ENCODE data around the gene MROH8. TPM values are rescaled to one million over a fixed set of nuclear protein-coding genes. Genes with fewer than 3 reads are reported as not detected.

MROH8 gene
- total and polyA plus RNA-seq, 2 donors from 2014 or later: 2.4 to 4.4 TPM

GRCh38 chr20:37200376-37200775 is 21.0 kb upstream of the MROH8 start:
- TF ChIP-seq, protein P1, sequence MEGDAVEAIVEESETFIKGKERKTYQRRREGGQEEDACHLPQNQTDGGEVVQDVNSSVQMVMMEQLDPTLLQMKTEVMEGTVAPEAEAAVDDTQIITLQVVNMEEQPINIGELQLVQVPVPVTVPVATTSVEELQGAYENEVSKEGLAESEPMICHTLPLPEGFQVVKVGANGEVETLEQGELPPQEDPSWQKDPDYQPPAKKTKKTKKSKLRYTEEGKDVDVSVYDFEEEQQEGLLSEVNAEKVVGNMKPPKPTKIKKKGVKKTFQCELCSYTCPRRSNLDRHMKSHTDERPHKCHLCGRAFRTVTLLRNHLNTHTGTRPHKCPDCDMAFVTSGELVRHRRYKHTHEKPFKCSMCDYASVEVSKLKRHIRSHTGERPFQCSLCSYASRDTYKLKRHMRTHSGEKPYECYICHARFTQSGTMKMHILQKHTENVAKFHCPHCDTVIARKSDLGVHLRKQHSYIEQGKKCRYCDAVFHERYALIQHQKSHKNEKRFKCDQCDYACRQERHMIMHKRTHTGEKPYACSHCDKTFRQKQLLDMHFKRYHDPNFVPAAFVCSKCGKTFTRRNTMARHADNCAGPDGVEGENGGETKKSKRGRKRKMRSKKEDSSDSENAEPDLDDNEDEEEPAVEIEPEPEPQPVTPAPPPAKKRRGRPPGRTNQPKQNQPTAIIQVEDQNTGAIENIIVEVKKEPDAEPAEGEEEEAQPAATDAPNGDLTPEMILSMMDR (IDR thresholded peaks at IDR 0.05; ENCODE audit: borderline replicate concordance, extremely low read depth, insufficient read depth): no peak
- DNase-seq: no peak
- H3K4me3 ChIP-seq (ENCODE audit: low read length in 3 of 3): no peak overlapping the region
- FAIRE-seq: no peak
- no peaks in the 10 kb centered on the region for H3K4me1 ChIP-seq (ENCODE audit: control insufficient read depth in 2 of 3, insufficient read depth in 2 of 3, low read depth in 1 of 3, low read length in 3 of 3)
- H3K27me3 ChIP-seq (ENCODE audit: control insufficient read depth, insufficient read depth, low read length): no peaks in the 10 kb centered on the region
- H3K36me3 ChIP-seq (ENCODE audit: control insufficient read depth in 2 of 3, insufficient read depth in 3 of 3, low read length in 3 of 3): peaks cover 10 to 52% (median 31%) of the 10 kb centered on the region in 3 donors
- intact Hi-C loops (cut with DNase I): no loop called here
- H3K9ac ChIP-seq (ENCODE audit: low read length in 3 of 3): no peak overlapping the region
- H3K9me3 ChIP-seq (ENCODE audit: control insufficient read depth in 2 of 3, insufficient read depth in 1 of 3, low read length in 3 of 3): no peaks in the 10 kb centered on the region
- no peak overlapping the region for H3K27ac ChIP-seq (ENCODE audit: low read depth in 2 of 2, low read length in 2 of 2)

DNA sequence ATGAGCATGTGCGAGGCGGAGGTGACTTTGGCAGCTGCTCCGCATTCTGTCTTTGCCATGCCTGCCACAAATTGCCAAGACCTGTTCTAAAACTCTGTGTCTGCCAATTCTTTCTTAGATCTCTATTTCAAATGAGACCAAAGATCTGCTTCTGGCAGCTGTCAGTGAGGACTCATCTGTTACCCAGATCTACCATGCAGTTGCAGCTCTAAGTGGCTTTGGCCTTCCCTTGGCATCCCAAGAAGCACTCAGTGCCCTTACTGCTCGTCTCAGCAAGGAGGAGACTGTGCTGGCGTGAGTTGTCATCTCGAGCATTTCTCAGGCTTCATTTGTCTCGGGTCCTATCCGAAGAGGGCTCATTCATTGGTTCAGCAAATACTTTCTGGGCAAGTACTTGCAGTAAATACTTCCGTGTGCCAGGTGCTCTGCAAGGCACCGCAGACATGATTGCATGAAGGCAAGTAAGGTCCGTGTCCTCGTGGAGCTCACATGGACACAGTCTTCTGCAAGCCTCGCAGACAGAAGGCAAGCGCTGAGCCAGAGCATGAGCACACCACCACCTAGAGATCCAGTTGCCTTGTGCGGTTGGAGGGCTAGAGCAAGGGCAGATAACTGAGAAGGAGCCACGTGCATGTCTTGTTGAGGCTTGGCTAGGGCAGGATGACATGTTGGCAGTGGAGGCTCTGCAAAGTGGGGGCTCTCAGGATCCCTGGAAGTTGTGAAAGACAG is 19.7 kb upstream of the MROH8 start:
- H3K9me3 ChIP-seq (ENCODE audit: control insufficient read depth in 2 of 3, insufficient read depth in 1 of 3, low read length in 3 of 3): no peaks in the 10 kb centered on the region
- no peak overlapping the region for H3K27ac ChIP-seq (ENCODE audit: low read depth in 2 of 2, low read length in 2 of 2)
- FAIRE-seq (no peak), DNase-seq (no peak)
- H3K4me3 ChIP-seq (ENCODE audit: low read length in 3 of 3): no peak overlapping the region
- H3K4me1 ChIP-seq (ENCODE audit: control insufficient read depth in 2 of 3, insufficient read depth in 2 of 3, low read depth in 1 of 3, low read length in 3 of 3): no peaks in the 10 kb centered on the region
- H3K27me3 ChIP-seq (ENCODE audit: control insufficient read depth, insufficient read depth, low read length): no peaks in the 10 kb centered on the region
- intact Hi-C loops (cut with DNase I): no loop called here
- TF ChIP-seq, protein P1 (IDR thresholded peaks at IDR 0.05; ENCODE audit: borderline replicate concordance, extremely low read depth, insufficient read depth): no peak
- H3K36me3 ChIP-seq (ENCODE audit: control insufficient read depth in 2 of 3, insufficient read depth in 3 of 3, low read length in 3 of 3): peaks cover 6 to 39% (median 21%) of the 10 kb centered on the region in 3 donors
- no peak overlapping the region for H3K9ac ChIP-seq (ENCODE audit: low read length in 3 of 3)

- DNase-seq (no peak), FAIRE-seq (no peak)
- Histone ChIP-seq H3K4me3 (ENCODE audit: low read length in 3 of 3) (no peak overlapping the region), H3K9me3 (ENCODE audit: control insufficient read depth in 2 of 3, insufficient read depth in 1 of 3, low read length in 3 of 3) (no peaks in the 10 kb centered on the region), H3K27ac (ENCODE audit: low read depth in 2 of 2, low read length in 2 of 2) (no peak overlapping the region), H3K27me3 (ENCODE audit: control insufficient read depth, insufficient read depth, low read length) (no peaks in the 10 kb centered on the region), H3K36me3 (ENCODE audit: control insufficient read depth in 2 of 3, insufficient read depth in 3 of 3, low read length in 3 of 3) (peaks cover 6 to 16% (median 12%) of the 10 kb centered on the region in 3 donors), H3K4me1 (ENCODE audit: control insufficient read depth in 2 of 3, insufficient read depth in 2 of 3, low read depth in 1 of 3, low read length in 3 of 3) (peaks cover 0 to 11% (median 7%) of the 10 kb centered on the region in 3 donors), H3K9ac (ENCODE audit: low read length in 3 of 3) (no peak overlapping the region)
- intact Hi-C loops (cut with DNase I): no loop called here
- TF ChIP-seq, protein P1 (IDR thresholded peaks at IDR 0.05; ENCODE audit: borderline replicate concordance, extremely low read depth, insufficient read depth): no peak
Observed at GRCh38 chr20:37194621-37195417, 15.5 kb upstream of the MROH8 start.

All from kidney (tissue), 14 donors.